ENCODE results near the gene CAPN10.
"Not testable (repeated sequence)": the region's sequence is repeated elsewhere in the genome, so short reads cannot be mapped to it uniquely, and the experiment has no call there.

GRCh38 chr2:240616860-240617666 is 30.5 kb downstream of the CAPN10 start:
- not testable (repeated sequence) for TF ChIP-seq CTCF (IDR thresholded peaks at IDR 0.05; ENCODE audit: poor library complexity); EZH2 (IDR thresholded peaks at IDR 0.05; ENCODE audit: borderline replicate concordance)
